Endothelial cell of umbilical vein (primary cell): ENCODE measurements around the gene PRKAG2. TPM values are rescaled to one million over a fixed set of nuclear protein-coding genes. Genes with fewer than 3 reads are reported as not detected.

Experiments
- BruUV-seq: library from RNA; stranded (reverse); fragments of 400-500 nt; replicated peaks from 2 replicates; lab custom pipeline; 2021; lab: Mats Ljungman, UMichigan
- CTCF ChIA-PET: fragments of 300-600, 350-600 bp; sonication (Branson Sonifier 250); formaldehyde crosslinking; loops from one replicate; lab custom pipeline; 2021; ENCODE audit warnings: antibody characterized with exemption, inconsistent platforms; lab: Charles Lee
- POLR2A ChIA-PET: fragments of 300-600, 350-600 bp; sonication (Branson Sonifier 250); formaldehyde crosslinking; loops from one replicate; lab custom pipeline; 2021; ENCODE audit warnings: antibody characterized with exemption, inconsistent platforms; lab: Charles Lee
- DNase-seq: peaks from one replicate; pipeline ENCODE4 v3.0.0-alpha.2; 2011; ENCODE audit warnings: low read depth, low spot score
- FAIRE-seq: peaks from 2 replicates; lab custom pipeline; 2011; peaks lifted over from hg19 to GRCh38; lab: Jason Lieb, UNC
- H2AFZ ChIP-seq: 2 replicates; pipeline ENCODE4 v1.6.0; 2012; ENCODE audit warnings: low read depth, low read length, control low read depth, inconsistent platforms
- H3K27ac ChIP-seq: 2 replicates; pipeline ENCODE4 v1.5.1; 2011; ENCODE audit warnings: low read depth, mild to moderate bottlenecking, control low read depth, low read length, moderate library complexity; ENCODE audit not compliant: insufficient read depth
- H3K27me3 ChIP-seq, 2 experiments: 2 replicates each; pipeline versions ENCODE4 v1.6.0 to v1.6.1; 2011; ENCODE audit warnings: low read length in 2 of 2, mixed read lengths in 1 of 2; ENCODE audit not compliant: control insufficient read depth in 2 of 2, insufficient read depth in 2 of 2
- H3K36me3 ChIP-seq, 2 experiments: 2 replicates in 1 of 2; 3 replicates in 1 of 2; pipeline ENCODE4 v1.5.1; 2011; ENCODE audit warnings: low read length in 2 of 2, mild to moderate bottlenecking in 1 of 2, moderate library complexity in 1 of 2; ENCODE audit not compliant: control insufficient read depth in 2 of 2, insufficient read depth in 2 of 2; ENCODE audit errors: extremely low read depth in 1 of 2
- H3K4me1 ChIP-seq: 3 replicates; pipeline ENCODE4 v1.5.1; 2011; ENCODE audit warnings: mild to moderate bottlenecking, low read length; ENCODE audit not compliant: control insufficient read depth, insufficient read depth; ENCODE audit errors: extremely low read depth
- H3K4me2 ChIP-seq: 2 replicates; pipeline ENCODE4 v1.6.1; 2011; ENCODE audit warnings: low read length, control low read depth, mixed read lengths; ENCODE audit not compliant: insufficient read depth
- H3K4me3 ChIP-seq, 3 experiments: fragments of 200-600 bp in 1 of 3; sonication (generic), shearing (Covaris generic) in 1 of 3; replicated peaks in 1 of 3; 2 replicates each; pipeline ENCODE4 v1.5.1; 2011 to 2016; ENCODE audit warnings: control low read depth in 3 of 3, low read length in 3 of 3, mild to moderate bottlenecking in 2 of 3, inconsistent platforms in 1 of 3, low read depth in 1 of 3, moderate library complexity in 1 of 3; ENCODE audit not compliant: insufficient read depth in 1 of 3
- H3K79me2 ChIP-seq: 2 replicates; pipeline ENCODE4 v1.6.0; 2012; ENCODE audit warnings: low read length, inconsistent platforms; ENCODE audit not compliant: control insufficient read depth, insufficient read depth
- H3K9ac ChIP-seq: replicated peaks from 2 replicates; pipeline ENCODE3; 2011; ENCODE audit warnings: low read length, control low read depth; ENCODE audit not compliant: insufficient read depth; ENCODE audit errors: extremely low read depth
- H3K9me1 ChIP-seq: replicated peaks from 3 replicates; pipeline ENCODE4 v1.6.0; 2011; ENCODE audit warnings: mild to moderate bottlenecking, low read length; ENCODE audit not compliant: control insufficient read depth, insufficient read depth; ENCODE audit errors: extremely low read depth
- H3K9me3 ChIP-seq: replicated peaks from 2 replicates; pipeline ENCODE4 v1.5.1; 2012; ENCODE audit warnings: low read length, inconsistent platforms; ENCODE audit not compliant: control insufficient read depth, insufficient read depth
- H4K20me1 ChIP-seq: replicated peaks from 2 replicates; pipeline ENCODE3; 2011; ENCODE audit warnings: mild to moderate bottlenecking, low read length; ENCODE audit not compliant: control insufficient read depth, insufficient read depth; ENCODE audit errors: extremely low read depth
- EZH2 ChIP-seq: IDR thresholded peaks from 2 replicates; pipeline ENCODE4 v1.6.1; 2012; ENCODE audit warnings: borderline replicate concordance, low read depth, mild to moderate bottlenecking, moderate library complexity, low read length, inconsistent platforms; ENCODE audit not compliant: severe bottlenecking
- FOS ChIP-seq: IDR thresholded peaks from 2 replicates; pipeline ENCODE4 v1.6.1; 2011; ENCODE audit warnings: mild to moderate bottlenecking, low read length, moderate library complexity, borderline replicate concordance; ENCODE audit not compliant: insufficient read depth
- GATA2 ChIP-seq: IDR thresholded peaks from 2 replicates; pipeline ENCODE4 v1.7.0; 2011; ENCODE audit warnings: low read depth, mild to moderate bottlenecking, moderate library complexity, mixed read lengths, low read length; ENCODE audit not compliant: insufficient read length, insufficient read depth
- JUN ChIP-seq: IDR thresholded peaks from 2 replicates; pipeline ENCODE4 v1.6.1; 2011; ENCODE audit warnings: borderline replicate concordance, low read depth; ENCODE audit not compliant: insufficient read length, insufficient read depth
- MYC ChIP-seq: IDR thresholded peaks from one replicate; pipeline ENCODE4 v1.6.1; 2011; ENCODE audit warnings: mild to moderate bottlenecking, low read depth, low read length
- POLR2A ChIP-seq: IDR thresholded peaks from 2 replicates; pipeline ENCODE4 v1.6.1; 2012; ENCODE audit warnings: low read depth, mild to moderate bottlenecking, control low read depth, low read length
- POLR2AphosphoS5 ChIP-seq: IDR thresholded peaks from 2 replicates; pipeline ENCODE4 v1.6.1; 2012; ENCODE audit warnings: low read depth, mild to moderate bottlenecking, control low read depth, low read length, moderate library complexity; ENCODE audit not compliant: insufficient read depth
- dilution Hi-C: fragments of 300-500 bp; cut with MboI; formaldehyde crosslinking; loops from one replicate; pipeline ENCODE4 v1.15.0; 2019; ENCODE audit warnings: low sequenced_read_pairs; ENCODE audit not compliant: extremely low pct_ligation_motif_present
- intact Hi-C: fragments of 100-400 bp; cut with micrococcal nuclease; formaldehyde crosslinking; loops from one replicate; pipeline ENCODE4 v1.10.0; 2022
- polyA plus RNA-seq, 4 experiments: library from polyadenylated mRNA; depleted of rRNA in 3 of 4; stranded (reverse) in 3 of 4; unstranded in 1 of 4; fragments of >200 nt; gene quantifications; 2 replicates each; pipeline versions ENCODE4 v1.2.1 to v1.2.3, GENCODE V29; 2011 to 2012; ENCODE audit warnings: missing spikeins in 1 of 4
- total RNA-seq: library from RNA; stranded (reverse); gene quantifications from 2 replicates; pipeline ENCODE4 v1.2.3, GENCODE V29; 2021
- TF ChIP-seq, protein P1 (sequence below): IDR thresholded peaks from 2 replicates; pipeline ENCODE4 v1.6.1; 2011; ENCODE audit not compliant: insufficient read depth, insufficient read length
- TF ChIP-seq, protein P2 (sequence below), 2 donors: IDR thresholded peaks; 1 replicate in 1 of 2; 2 replicates in 1 of 2; pipeline ENCODE4 v1.5.1; 2011; ENCODE audit warnings: low read length in 2 of 2, mild to moderate bottlenecking in 2 of 2, moderate library complexity in 2 of 2, control low read depth in 1 of 2, inconsistent platforms in 1 of 2, low read depth in 1 of 2; ENCODE audit not compliant: insufficient read depth in 1 of 2; ENCODE audit errors: extremely low read depth in 1 of 2

PRKAG2 gene
- total and polyA plus RNA-seq, 2 donors (not counting 3 experiments of a cell fraction or from before 2014, with no cell fraction given), result 19.3 to 51.5 TPM

DNA sequence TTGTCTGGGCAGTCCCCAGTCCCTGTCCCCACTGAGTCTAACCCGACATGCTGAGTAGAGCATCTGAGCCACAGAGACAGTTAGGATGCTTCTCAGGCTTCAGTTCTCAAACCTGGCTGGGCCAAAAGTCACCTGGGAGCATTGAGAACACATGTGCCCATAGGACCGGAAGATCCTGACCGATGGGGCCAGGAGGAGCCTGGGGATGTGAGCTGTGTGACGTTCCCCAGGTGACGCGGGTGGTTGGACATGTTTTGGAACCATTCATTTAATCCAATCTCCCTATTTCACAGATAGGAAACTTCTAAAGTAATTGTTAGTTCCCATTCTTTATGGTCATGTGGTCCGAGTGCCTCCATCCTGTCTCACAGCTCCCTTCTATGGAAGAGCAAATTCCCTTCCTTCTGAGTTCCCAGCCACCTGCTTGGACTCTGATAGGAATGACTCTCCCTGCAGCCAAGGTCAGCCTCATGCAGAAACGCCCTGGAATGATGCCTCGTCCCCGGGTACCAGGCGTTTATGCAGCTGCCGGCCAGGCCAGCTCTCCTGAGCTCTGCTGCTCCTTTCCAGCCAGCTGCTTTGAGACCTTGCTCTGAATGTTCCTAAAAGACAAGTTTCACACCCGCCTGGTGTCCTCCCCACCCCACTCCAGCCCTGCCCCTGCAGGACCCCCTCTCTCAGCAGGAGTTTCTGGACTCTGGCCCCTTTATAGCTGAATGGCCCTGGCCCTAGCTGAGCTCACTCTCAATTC, 190.7 kb downstream of the PRKAG2 start:
- dilution Hi-C loops (no loop called here), intact Hi-C loops (loop anchor here (2.0 to 5.0 kb wide), 5 partner anchors 41 to 224 kb away; no protein-coding TSS in a partner anchor)
- ChIA-PET CTCF (interaction anchor here (1.0 to 2.1 kb wide), 9 partner anchors 17 to 238 kb away, joined by 3 to 9 read pairs (median 3); no protein-coding TSS in a partner anchor), POLR2A (interaction anchor here (0.7 kb wide), 1 partner anchor 88 kb away, joined by 3 read pairs; no protein-coding TSS in a partner anchor)
- DNase-seq, result no peak
- Histone ChIP-seq H3K36me3 (no peaks in the 10 kb centered on the region), H3K27me3 (no peaks in the 10 kb centered on the region), H3K9me1 (no peaks in the 10 kb centered on the region), H3K4me3 (no peak overlapping the region), H3K9me3 (no peaks in the 10 kb centered on the region), H3K4me2 (no peak overlapping the region), H4K20me1 (no peaks in the 10 kb centered on the region), H3K79me2 (no peaks in the 10 kb centered on the region), H3K9ac (no peak overlapping the region), H3K27ac (no peak overlapping the region), H3K4me1 (peaks cover 24% of the 10 kb centered on the region), H2AFZ (peak overlapping the region; percentile 16)
- BruUV-seq, result no TSS peak
- no peak for FAIRE-seq
- TF ChIP-seq, protein P1, sequence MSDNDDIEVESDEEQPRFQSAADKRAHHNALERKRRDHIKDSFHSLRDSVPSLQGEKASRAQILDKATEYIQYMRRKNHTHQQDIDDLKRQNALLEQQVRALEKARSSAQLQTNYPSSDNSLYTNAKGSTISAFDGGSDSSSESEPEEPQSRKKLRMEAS, result no peak
- TF ChIP-seq POLR2AphosphoS5 (no peak), GATA2 (no peak), MYC (no peak), EZH2 (no peak), FOS (no peak), JUN (no peak), POLR2A (no peak)
- TF ChIP-seq, protein P2, sequence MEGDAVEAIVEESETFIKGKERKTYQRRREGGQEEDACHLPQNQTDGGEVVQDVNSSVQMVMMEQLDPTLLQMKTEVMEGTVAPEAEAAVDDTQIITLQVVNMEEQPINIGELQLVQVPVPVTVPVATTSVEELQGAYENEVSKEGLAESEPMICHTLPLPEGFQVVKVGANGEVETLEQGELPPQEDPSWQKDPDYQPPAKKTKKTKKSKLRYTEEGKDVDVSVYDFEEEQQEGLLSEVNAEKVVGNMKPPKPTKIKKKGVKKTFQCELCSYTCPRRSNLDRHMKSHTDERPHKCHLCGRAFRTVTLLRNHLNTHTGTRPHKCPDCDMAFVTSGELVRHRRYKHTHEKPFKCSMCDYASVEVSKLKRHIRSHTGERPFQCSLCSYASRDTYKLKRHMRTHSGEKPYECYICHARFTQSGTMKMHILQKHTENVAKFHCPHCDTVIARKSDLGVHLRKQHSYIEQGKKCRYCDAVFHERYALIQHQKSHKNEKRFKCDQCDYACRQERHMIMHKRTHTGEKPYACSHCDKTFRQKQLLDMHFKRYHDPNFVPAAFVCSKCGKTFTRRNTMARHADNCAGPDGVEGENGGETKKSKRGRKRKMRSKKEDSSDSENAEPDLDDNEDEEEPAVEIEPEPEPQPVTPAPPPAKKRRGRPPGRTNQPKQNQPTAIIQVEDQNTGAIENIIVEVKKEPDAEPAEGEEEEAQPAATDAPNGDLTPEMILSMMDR (IDR thresholded peaks at IDR 0.05; ENCODE audit: extremely low read depth in 1 of 2, insufficient read depth in 1 of 2, low read depth in 1 of 2, low read length in 2 of 2), result no peak
